SIG-M5 treated with dmso at 0.1 percent for 504 hours (cell line): ENCODE data around the gene SGSH.
"Not testable (repeated sequence)": the region's sequence is repeated elsewhere in the genome, so short reads cannot be mapped to it uniquely, and the experiment has no call there.

Experiments
- DNase-seq: peaks from one replicate; lab custom pipeline; 2025; ENCODE audit not compliant: unreplicated experiment; lab: John Stamatoyannopoulos, UW

Gene SGSH

DNA sequence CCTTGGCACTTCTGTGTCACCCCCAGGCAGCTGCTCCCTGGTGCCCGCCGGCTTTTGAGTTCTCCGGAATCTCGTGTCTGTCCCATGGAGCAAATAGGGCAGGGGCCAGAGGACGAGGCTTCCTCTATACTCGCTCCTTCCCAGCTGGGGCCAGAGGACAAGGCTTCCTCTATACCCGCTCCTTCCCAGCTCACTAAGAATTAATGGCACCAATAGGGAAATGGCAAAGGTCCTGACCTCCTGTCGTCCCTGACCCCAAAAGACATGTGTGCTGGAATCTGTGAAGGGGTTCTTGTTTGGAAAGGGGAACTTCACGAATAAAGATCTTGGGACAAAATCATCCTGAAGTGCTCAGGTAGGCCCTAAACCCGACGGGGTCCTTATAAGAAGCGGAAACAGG is 7.6 kb downstream of the SGSH start:
- no peak for DNase-seq

GRCh38 chr17:80212109-80212508 is 8.0 kb downstream of the SGSH start:
- DNase-seq: no peak

GRCh38 chr17:80210348-80211108 is 9.6 kb downstream of the SGSH start:
- DNase-seq: no peak

DNA sequence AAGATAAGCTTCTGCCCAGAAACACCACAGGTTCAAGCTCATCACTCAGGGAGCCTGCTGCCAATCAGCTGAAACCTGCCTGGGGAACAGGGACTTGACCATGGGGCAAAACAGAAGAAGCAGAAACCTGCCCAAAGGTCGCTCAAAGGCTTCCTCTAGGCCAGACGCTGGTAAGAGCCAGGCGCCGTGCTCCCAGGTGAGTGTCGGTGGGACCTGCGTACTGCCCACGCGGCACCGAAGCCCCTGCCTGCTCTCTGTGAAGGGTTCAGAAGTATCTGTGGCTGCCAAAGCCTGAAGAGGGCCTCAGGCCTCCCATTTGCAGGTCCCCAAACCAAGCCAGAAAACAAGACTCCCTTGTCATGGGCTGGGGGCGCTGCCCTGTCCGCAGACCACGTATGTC is 10.4 kb downstream of the SGSH start:
- no peak for DNase-seq

DNA sequence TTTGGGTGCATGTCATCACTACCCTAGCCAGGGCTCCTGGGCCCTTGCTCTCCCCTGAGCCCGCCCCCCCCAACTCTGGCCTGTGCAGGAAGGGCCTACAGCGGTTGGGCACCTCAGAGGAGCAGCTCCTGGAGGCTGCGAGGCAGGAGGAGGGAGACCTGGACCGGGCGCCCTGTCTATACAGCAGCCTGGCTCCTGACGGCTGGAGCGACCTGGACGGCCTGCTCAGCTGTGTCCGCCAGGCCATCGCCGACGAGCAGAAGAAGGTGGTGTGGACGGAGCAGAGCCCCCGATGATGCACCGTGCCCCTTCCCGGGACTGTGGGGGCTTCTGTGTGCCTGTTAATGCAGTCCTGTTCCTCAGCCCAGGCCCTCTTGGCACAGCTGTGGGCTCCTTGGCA is 12.1 kb downstream of the SGSH start:
- no peak for DNase-seq

DNA sequence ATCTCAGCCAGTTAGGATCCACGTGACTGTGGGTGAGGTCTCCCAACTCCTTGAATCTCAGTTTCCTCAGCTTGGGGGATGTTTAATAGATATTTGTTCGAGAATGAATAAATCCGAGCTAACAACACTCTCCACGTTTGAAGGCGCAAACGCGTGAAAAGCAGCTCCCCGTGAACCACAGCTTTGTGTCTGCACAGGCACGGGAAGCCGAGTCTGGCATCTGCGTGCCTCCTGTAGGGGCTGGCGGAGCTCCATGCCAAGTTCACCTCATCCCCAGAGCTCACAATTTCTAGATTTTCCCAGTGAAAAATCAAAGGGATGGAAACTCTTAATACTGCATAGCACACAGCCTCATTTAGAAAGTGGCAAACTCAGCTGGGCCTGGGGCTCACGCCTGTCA is 14.3 kb downstream of the SGSH start:
- no peak for DNase-seq

GRCh38 chr17:80204626-80205468 is 15.3 kb downstream of the SGSH start:
- DNase-seq: no peak

GRCh38 chr17:80203471-80203963 is 16.6 kb downstream of the SGSH start:
- no peak for DNase-seq

GRCh38 chr17:80202197-80202596 is 17.9 kb downstream of the SGSH start:
- no peak for DNase-seq

GRCh38 chr17:80201446-80201845 is 18.7 kb downstream of the SGSH start:
- DNase-seq: no peak

DNA sequence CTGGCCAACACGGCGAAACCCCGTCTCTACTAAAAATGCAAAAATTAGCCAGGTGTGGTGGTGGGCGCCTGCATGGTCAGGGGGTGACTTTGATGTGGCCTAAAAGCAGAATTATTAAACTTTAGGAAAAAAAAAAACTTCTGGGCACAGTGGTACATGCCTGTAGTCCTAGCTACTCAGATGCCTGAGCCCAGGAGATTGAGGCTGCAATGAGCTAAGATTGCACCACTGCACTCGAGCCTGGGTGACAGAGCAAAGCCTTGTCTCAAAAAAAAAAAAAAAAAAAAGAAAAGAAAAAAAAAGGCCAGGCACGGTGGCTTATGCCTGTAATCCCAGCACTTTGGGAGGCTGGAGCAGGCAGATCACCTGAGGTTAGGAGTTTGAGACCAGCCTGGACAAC is 20.8 kb downstream of the SGSH start:
- DNase-seq: not testable (repeated sequence)

DNA sequence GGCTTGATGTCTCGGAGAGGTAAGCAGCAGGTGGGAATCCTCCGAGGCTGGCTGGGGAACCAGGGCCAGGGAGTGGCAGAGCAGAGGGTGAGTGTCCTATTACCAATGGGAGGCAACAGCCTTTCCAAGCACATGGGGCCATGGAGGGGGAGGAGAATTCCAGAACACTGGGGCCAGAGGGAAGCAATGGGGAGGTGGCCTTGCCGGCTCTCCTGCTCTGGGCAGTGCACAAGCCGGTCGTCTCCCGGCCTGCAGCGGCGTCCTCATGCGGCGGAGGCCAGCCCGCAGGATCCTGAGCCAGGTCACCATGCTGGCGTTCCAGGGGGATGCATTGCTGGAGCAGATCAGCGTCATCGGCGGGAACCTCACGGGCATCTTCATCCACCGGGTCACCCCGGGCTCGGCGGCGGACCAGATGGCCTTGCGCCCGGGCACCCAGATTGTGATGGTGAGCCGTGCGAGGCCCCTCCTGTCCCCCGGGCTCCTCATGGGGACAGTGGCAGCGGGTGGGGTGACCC is 21.9 kb downstream of the SGSH start:
- DNase-seq: no peak

- DNase-seq: no peak
Observed at GRCh38 chr17:80196652-80197051, 23.5 kb downstream of the SGSH start.

DNA sequence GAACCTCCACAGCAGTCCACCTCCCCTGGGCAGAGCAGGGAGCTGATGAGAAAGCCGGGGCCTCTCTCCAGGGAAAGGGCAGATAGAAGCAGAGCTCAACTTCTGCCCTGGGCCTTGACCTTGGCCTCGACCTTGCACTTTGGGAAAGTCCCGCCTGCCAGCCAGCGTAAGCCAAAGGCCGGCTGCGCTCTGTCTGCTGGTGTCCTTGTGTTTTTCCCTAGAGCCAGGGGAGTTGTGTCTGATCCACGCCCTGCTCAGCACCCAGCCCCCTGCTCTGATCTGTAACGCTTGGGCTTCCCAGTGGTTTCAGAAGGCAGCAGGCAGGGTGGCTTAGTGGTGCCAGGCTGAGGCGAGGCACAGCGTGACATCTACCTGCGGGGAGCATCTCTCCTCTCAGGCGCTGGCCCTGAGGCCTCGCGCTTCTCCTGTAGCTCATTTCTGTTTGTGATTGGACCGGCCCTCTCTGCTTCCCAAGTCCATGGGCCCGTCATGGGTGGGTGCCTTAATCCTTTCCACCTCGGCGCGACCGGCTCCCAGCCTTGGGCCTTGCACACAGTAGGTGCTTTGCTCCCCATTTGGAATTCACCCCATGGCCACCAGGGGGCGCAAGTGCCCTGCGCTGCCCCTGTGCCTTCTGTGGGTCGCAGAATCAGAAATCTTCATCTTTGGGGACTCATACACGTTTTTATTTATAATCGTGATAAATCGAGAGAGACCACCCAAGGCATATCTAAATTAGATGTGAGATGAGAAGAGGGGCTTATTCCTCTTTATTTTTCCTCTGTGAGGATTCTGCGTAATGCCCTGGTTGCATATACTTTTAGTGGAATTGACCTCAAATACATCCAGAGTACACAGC is 24.2 kb downstream of the SGSH start:
- no peak for DNase-seq

- DNase-seq: no peak
Observed at GRCh38 chr17:80195141-80195540, 25.0 kb downstream of the SGSH start.

- DNase-seq: no peak
Observed at GRCh38 chr17:80191865-80192661, 28.1 kb downstream of the SGSH start.

GRCh38 chr17:80191192-80191591 is 28.9 kb downstream of the SGSH start:
- DNase-seq: no peak

DNA sequence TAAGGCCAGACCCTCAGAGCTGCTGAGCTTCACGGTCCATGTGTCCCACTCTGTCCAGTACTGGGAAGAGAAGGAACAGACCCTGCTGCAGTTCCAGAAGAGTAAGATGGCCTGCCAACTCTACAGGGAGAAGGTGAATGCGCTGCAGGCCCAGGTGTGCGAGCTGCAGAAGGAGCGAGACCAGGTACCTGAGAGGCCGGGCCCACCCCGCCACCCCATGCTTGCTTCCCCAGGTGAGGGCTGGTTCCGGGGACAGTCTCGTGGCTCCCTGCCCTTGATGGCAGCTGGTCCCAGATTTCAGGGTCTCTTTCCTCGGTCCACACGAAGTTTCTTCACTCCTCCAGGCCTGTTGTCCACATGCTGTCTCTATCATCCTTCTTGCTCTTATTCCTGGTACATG is 29.4 kb downstream of the SGSH start:
- no peak for DNase-seq

GRCh38 chr17:80189611-80190010 is 30.5 kb downstream of the SGSH start:
- no peak for DNase-seq

- no peak for DNase-seq
Observed at GRCh38 chr17:80187515-80187941, 32.6 kb downstream of the SGSH start.
